OCI-LY1 (cell line): ENCODE data around the gene CXCL1.

Experiments
- H2AFZ ChIP-seq: fragments of 200-600 bp; sonication (generic), shearing (Covaris generic); 2 replicates; pipeline ENCODE4 v1.6.0; 2014; ENCODE audit warnings: antibody characterized with exemption, mild to moderate bottlenecking, low read length
- H3F3A ChIP-seq: fragments of 200-600 bp; sonication (generic), shearing (Covaris generic); 2 replicates; pipeline ENCODE4 v1.6.0; 2014; ENCODE audit warnings: mild to moderate bottlenecking, antibody characterized with exemption, low read length, moderate library complexity; ENCODE audit not compliant: insufficient read depth
- H3K27ac ChIP-seq: fragments of 200-600 bp; sonication (generic); 2 replicates; pipeline ENCODE4 v1.5.1; 2014; ENCODE audit warnings: low read length, mixed run types, mild to moderate bottlenecking, low read depth; ENCODE audit not compliant: poor library complexity, severe bottlenecking
- H3K27me3 ChIP-seq: fragments of 200-600 bp; sonication (generic); 2 replicates; pipeline ENCODE4 v1.6.0; 2014; ENCODE audit warnings: antibody characterized with exemption, mild to moderate bottlenecking, low read length, moderate library complexity; ENCODE audit not compliant: insufficient read depth
- H3K36me3 ChIP-seq: fragments of 200-600 bp; sonication (generic); 2 replicates; pipeline ENCODE4 v1.6.1; 2014; ENCODE audit warnings: mild to moderate bottlenecking, antibody characterized with exemption, low read length, moderate library complexity, mixed read lengths; ENCODE audit not compliant: insufficient read depth
- H3K4me1 ChIP-seq: fragments of 200-600 bp; sonication (generic); 2 replicates; pipeline ENCODE4 v1.5.1; 2014; ENCODE audit warnings: mild to moderate bottlenecking, low read length, moderate library complexity; ENCODE audit not compliant: insufficient read depth, severe bottlenecking
- H3K4me2 ChIP-seq: fragments of 200-600 bp; sonication (generic), shearing (Covaris generic); 2 replicates; pipeline ENCODE4 v1.6.1; 2014; ENCODE audit warnings: low read length
- H3K4me3 ChIP-seq: fragments of 200-600 bp; sonication (generic); 2 replicates; pipeline ENCODE4 v1.5.1; 2014; ENCODE audit warnings: low read length, low read depth, mild to moderate bottlenecking, mixed read lengths; ENCODE audit not compliant: poor library complexity, severe bottlenecking
- H3K79me2 ChIP-seq: fragments of 200-600 bp; shearing (Covaris generic); 2 replicates; pipeline ENCODE4 v1.6.1; 2016; ENCODE audit warnings: mixed run types, low read length, mixed read lengths; ENCODE audit not compliant: insufficient read depth
- H3K9ac ChIP-seq: fragments of 200-600 bp; sonication (generic), shearing (Covaris generic); 2 replicates; pipeline ENCODE4 v1.6.1; 2014; ENCODE audit warnings: mild to moderate bottlenecking, low read length, mixed read lengths
- H3K9me2 ChIP-seq: fragments of 200-600 bp; sonication (generic), shearing (Covaris generic); 2 replicates; pipeline ENCODE4 v1.6.1; 2014; ENCODE audit warnings: low read depth, mild to moderate bottlenecking, low read length, mixed read lengths
- H3K9me3 ChIP-seq: fragments of 200-600 bp; shearing (Covaris generic); 2 replicates; pipeline ENCODE4 v1.6.1; 2014; ENCODE audit warnings: low read length, mixed read lengths
- H4K20me1 ChIP-seq: fragments of 200-600 bp; sonication (generic), shearing (Covaris generic); 2 replicates; pipeline ENCODE4 v1.6.0; 2016; ENCODE audit warnings: mild to moderate bottlenecking, low read length; ENCODE audit not compliant: insufficient read depth
- CTCF ChIP-seq: fragments of 200-600 bp; sonication (generic), shearing (Covaris generic); IDR thresholded peaks from 2 replicates; pipeline ENCODE4 v1.5.1; 2017; ENCODE audit warnings: mild to moderate bottlenecking, antibody characterized with exemption, low read length, moderate library complexity, mixed read lengths
- EZH2 ChIP-seq: fragments of 200-600 bp; sonication (generic), shearing (Covaris generic); IDR thresholded peaks from 2 replicates; pipeline ENCODE4 v1.8.0; 2017; ENCODE audit warnings: borderline replicate concordance, mixed run types, mild to moderate bottlenecking, antibody characterized with exemption, low read length, moderate library complexity, mixed read lengths

CXCL1 gene

GRCh38 chr4:73864961-73865360 is 4.2 kb upstream of the CXCL1 start:
- H2AFZ ChIP-seq = no peak overlapping the region
- no peak overlapping the region for H3K9ac ChIP-seq
- H3K4me2 ChIP-seq = no peak overlapping the region
- no peaks in the 10 kb centered on the region for H3K9me2 ChIP-seq
- no peak overlapping the region for H3K4me3 ChIP-seq
- H4K20me1 ChIP-seq = no peaks in the 10 kb centered on the region
- no peaks in the 10 kb centered on the region for H3K36me3 ChIP-seq
- no peaks in the 10 kb centered on the region for H3K9me3 ChIP-seq
- no peaks in the 10 kb centered on the region for H3K27me3 ChIP-seq
- H3K79me2 ChIP-seq = no peaks in the 10 kb centered on the region
- no peaks in the 10 kb centered on the region for H3K4me1 ChIP-seq
- TF ChIP-seq EZH2 = no peak
- no peak for TF ChIP-seq CTCF
- H3K27ac ChIP-seq = no peak overlapping the region
- H3F3A ChIP-seq = no peaks in the 10 kb centered on the region

- Histone ChIP-seq H3K9ac (no peak overlapping the region), H3K4me3 (no peak overlapping the region), H3K4me2 (no peak overlapping the region), H3K79me2 (no peaks in the 10 kb centered on the region), H3F3A (no peaks in the 10 kb centered on the region), H4K20me1 (no peaks in the 10 kb centered on the region), H3K27me3 (no peaks in the 10 kb centered on the region), H3K9me3 (no peaks in the 10 kb centered on the region), H3K27ac (no peak overlapping the region), H3K9me2 (no peaks in the 10 kb centered on the region), H3K4me1 (no peaks in the 10 kb centered on the region), H3K36me3 (no peaks in the 10 kb centered on the region), H2AFZ (no peak overlapping the region)
- TF ChIP-seq CTCF (no peak), EZH2 (no peak)
Observed at GRCh38 chr4:73865431-73866096, 3.6 kb upstream of the CXCL1 start.

GRCh38 chr4:73866246-73866645 is 2.9 kb upstream of the CXCL1 start:
- TF ChIP-seq EZH2 (no peak), CTCF (no peak)
- Histone ChIP-seq H3K27ac (no peak overlapping the region), H3K79me2 (no peaks in the 10 kb centered on the region), H3F3A (no peaks in the 10 kb centered on the region), H4K20me1 (no peaks in the 10 kb centered on the region), H3K27me3 (no peaks in the 10 kb centered on the region), H3K9me3 (no peaks in the 10 kb centered on the region), H3K4me1 (no peaks in the 10 kb centered on the region), H3K9me2 (no peaks in the 10 kb centered on the region), H3K36me3 (no peaks in the 10 kb centered on the region), H3K9ac (no peak overlapping the region), H3K4me2 (no peak overlapping the region), H2AFZ (no peak overlapping the region), H3K4me3 (no peak overlapping the region)
